Right lobe of liver (tissue), 6 donors: ENCODE results near the gene LAMB1. TPM values are rescaled to one million over a fixed set of nuclear protein-coding genes. Genes with fewer than 3 reads are reported as not detected.

Experiments used
- ATAC-seq, 4 donors: fragments of 200-7000 bp; cut with Tn5 transposase; one replicate each; pipeline ENCODE4 v1.9.1; 2020; ENCODE audit warnings: mild to moderate bottlenecking in 4 of 4, moderate library complexity in 4 of 4
- DNase-seq, 3 donors: peaks; one replicate each; pipeline ENCODE4 v3.0.0-alpha.2; 2020
- H3K27ac ChIP-seq, 3 donors: fragments of 200-600 bp; one replicate each; pipeline ENCODE4 v1.8.0; 2022
- H3K27me3 ChIP-seq, 2 donors: fragments of 200-600 bp; one replicate each; pipeline ENCODE4 v1.8.0; 2022
- H3K36me3 ChIP-seq, 4 donors: fragments of 200-600 bp; sonication (generic) in 1 of 4; one replicate each; pipeline versions ENCODE4 v1.5.1 to v1.8.0; 2017 to 2022; ENCODE audit warnings: control low read depth in 1 of 4
- H3K4me1 ChIP-seq, 4 donors: fragments of 200-600 bp; sonication (generic) in 1 of 4; one replicate each; pipeline versions ENCODE4 v1.5.1 to v1.8.0; 2017 to 2022; ENCODE audit warnings: control low read depth in 1 of 4
- H3K4me3 ChIP-seq, 3 donors: fragments of 200-600 bp; one replicate each; pipeline ENCODE4 v1.8.0; 2022
- H3K9me3 ChIP-seq, 4 donors: fragments of 200-600 bp; sonication (generic) in 1 of 4; one replicate each; pipeline versions ENCODE4 v1.5.1 to v1.8.0; 2017 to 2022; ENCODE audit warnings: control low read depth in 1 of 4
- CTCF ChIP-seq, 4 donors: fragments of 200-600 bp in 3 of 4; fragments of 450-650 bp in 1 of 4; IDR thresholded peaks; one replicate each; pipeline versions ENCODE4 v1.5.1 to v1.8.0; 2016 to 2022; ENCODE audit warnings: antibody characterized with exemption in 4 of 4, mild to moderate bottlenecking in 2 of 4
- POLR2A ChIP-seq: fragments of 450-650 bp; IDR thresholded peaks from one replicate; pipeline ENCODE4 v1.6.1; 2017; ENCODE audit warnings: antibody characterized with exemption, mild to moderate bottlenecking
- WGBS: methylation state at CpG from one replicate; pipeline ENCODE4 v1.1.6; 2018; ENCODE audit warnings: low coverage, low lambda C conversion rate; ENCODE audit not compliant: insufficient coverage; ENCODE audit errors: missing lambda C conversion rate; 5-methylcytosine and 5-hydroxymethylcytosine counted together
- intact Hi-C, 2 donors: fragments of 100-400 bp; cut with DNase I; formaldehyde crosslinking; loops; one replicate each; pipeline versions ENCODE4 v1.11.2 to v1.14.1; 2022
- total RNA-seq, 6 experiments: library from RNA; depleted of rRNA in 2 of 6; stranded (reverse); fragments of >200 nt in 2 of 6; fragmentation: NEBNext Ultra II Directional in 3 of 6; extraction: Animal tissue kit (Norgen Biotek cat#: 25700) in 3 of 6; gene quantifications; one replicate each; pipeline versions ENCODE4 v1.1.0 to v1.2.4, GENCODE V29; 2016 to 2023
- donor health status: DM: no; HTN: yes; CAD: no.
- donor health status: DM: no; HTN: no; CAD: no.
- donor health status: DM: no; HTN: no; CAD: no.
- donor health status: DM: no; HTN: yes; CAD: no.
- donor health status: DM: no; HTN: yes; CAD: no.

The LAMB1 gene
- total RNA-seq, 6 experiments from 2014 or later = 14.9 to 61.0 (median 28.9) TPM

DNA sequence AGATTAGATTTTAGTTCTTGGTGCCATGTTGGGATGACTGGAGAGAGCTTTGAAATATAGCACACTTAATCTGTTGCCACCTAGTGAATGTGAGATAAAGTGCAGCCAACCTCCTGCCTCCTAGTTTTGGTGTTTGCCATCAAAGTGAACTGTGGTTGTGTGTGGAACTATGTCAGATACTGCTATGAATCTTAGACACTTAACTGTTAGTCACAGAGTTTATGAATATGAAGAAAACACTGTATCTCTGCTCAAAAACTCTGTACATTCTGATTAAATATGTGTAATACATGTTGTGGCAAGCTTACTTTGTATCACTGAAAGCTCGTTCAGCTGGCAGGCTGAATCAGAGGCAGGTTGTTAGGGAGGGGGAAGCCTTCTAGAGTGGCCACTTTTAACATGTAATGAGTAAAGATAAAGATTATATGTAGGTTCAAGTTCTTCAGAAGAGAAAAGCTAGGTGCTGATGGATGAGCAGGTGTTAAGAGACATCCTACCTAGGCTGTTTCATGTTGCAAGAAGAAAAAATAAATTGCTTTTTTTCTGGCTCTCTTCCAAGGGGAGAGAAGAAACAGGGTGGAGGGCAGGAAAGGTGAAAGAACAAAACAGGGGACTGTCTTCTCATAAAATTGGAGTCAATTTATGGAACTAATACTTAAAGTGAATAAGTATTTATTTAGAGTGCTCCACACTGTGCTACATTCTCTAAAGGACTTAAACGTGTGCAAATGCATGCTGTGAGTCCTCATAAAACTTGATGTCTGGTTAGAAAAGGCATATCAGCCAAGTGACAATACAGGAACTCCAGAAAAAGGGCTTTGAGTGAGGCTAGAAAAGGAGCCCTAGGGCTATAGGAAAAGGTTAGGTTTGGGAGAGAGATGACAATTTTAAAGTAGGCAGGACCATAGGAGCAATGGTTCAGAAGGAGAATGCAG, 14.1 kb upstream of the LAMB1 start:
- Histone ChIP-seq H3K4me1 (no peaks in the 10 kb centered on the region), H3K36me3 (no peaks in the 10 kb centered on the region), H3K27ac (no peak overlapping the region), H3K9me3 (no peaks in the 10 kb centered on the region), H3K27me3 (no peaks in the 10 kb centered on the region), H3K4me3 (no peak overlapping the region)
- DNase-seq (no peak), ATAC-seq (peak; percentile 75 to 87 (median 79))
- intact Hi-C loops = no loop called here
- 59% methylated on average over 2 of the region's 2 CpGs for WGBS
- TF ChIP-seq CTCF (IDR thresholded peaks at IDR 0.05) (peak; percentile 36 to 70 (median 46)), POLR2A (no peak)

GRCh38 chr7:108015740-108016139, 12.8 kb upstream of the LAMB1 start:
- DNase-seq (no peak), ATAC-seq (no peak)
- Histone ChIP-seq H3K27me3 (no peaks in the 10 kb centered on the region), H3K27ac (no peak overlapping the region), H3K9me3 (no peaks in the 10 kb centered on the region), H3K36me3 (no peaks in the 10 kb centered on the region), H3K4me3 (no peak overlapping the region), H3K4me1 (peaks cover 0 to 4% (median 2%) of the 10 kb centered on the region in 4 donors)
- intact Hi-C loops = no loop called here
- no peak for TF ChIP-seq POLR2A
- TF ChIP-seq CTCF (IDR thresholded peaks at IDR 0.05) = no peak
- WGBS = 82% methylated on average over 2 of the region's 2 CpGs

- Histone ChIP-seq H3K27me3 (no peaks in the 10 kb centered on the region), H3K9me3 (no peaks in the 10 kb centered on the region), H3K27ac (no peak overlapping the region), H3K4me3 (no peak overlapping the region), H3K36me3 (no peaks in the 10 kb centered on the region), H3K4me1 (peaks cover 0 to 10% (median 2%) of the 10 kb centered on the region in 4 donors)
- ATAC-seq = no peak
- intact Hi-C loops = no loop called here
- no peak for TF ChIP-seq POLR2A
- DNase-seq = no peak
- WGBS = 65% methylated on average over 4 of the region's 6 CpGs
Observed at GRCh38 chr7:108014747-108015682, 12.1 kb upstream of the LAMB1 start.

- peaks cover 0 to 12% (median 2%) of the 10 kb centered on the region in 4 donors for H3K4me1 ChIP-seq
- no peaks in the 10 kb centered on the region for H3K9me3 ChIP-seq
- no peak for ATAC-seq
- H3K27me3 ChIP-seq = no peaks in the 10 kb centered on the region
- WGBS = 35% methylated on average over 2 of the region's 2 CpGs
- DNase-seq = no peak
- no peak overlapping the region for H3K27ac ChIP-seq
- H3K4me3 ChIP-seq = no peak overlapping the region
- no peaks in the 10 kb centered on the region for H3K36me3 ChIP-seq
- intact Hi-C loops = no loop called here
- TF ChIP-seq CTCF (IDR thresholded peaks at IDR 0.05) = no peak
- TF ChIP-seq POLR2A = no peak
Observed at GRCh38 chr7:108014215-108014614, 11.3 kb upstream of the LAMB1 start.
